ENCODE measurements around the gene DIP2C. TPM values are rescaled to one million over a fixed set of nuclear protein-coding genes. Genes with fewer than 3 reads are reported as not detected.

The DIP2C gene
- polyA plus RNA-seq, 3 donors, result 0.11 TPM; not detected in 2

DNA sequence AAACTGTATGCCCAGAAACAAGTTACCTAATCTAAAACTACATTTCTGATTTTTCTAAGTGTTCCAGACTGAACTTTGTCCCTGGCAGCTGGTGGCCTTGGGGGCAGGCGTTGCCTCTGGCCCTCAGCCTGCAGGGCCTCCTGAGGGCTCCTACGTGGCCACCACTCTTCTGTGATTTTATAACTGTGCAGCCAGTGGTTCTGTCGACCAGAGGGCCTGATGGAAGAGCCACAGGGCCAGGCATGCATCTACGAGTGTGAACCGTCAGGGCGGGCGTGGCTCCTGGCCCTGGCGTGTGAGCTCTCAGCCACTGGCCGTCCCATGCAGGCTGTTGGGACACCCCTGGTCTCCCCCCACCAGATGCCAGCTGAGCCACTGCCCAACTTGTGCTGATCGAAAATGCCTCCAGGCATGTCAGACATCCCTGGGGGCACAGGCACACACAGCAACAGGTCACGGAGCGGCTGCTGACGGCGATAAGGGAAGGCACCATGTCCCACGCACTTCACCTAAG is 380.8 kb downstream of the DIP2C start:
- H3K79me2 ChIP-seq (ENCODE audit: insufficient read depth, low read length), result no peaks in the 10 kb centered on the region
- H3K9ac ChIP-seq (ENCODE audit: insufficient read depth, low read length, poor library complexity, severe bottlenecking), result no peak overlapping the region
- no peaks in the 10 kb centered on the region for H3K36me3 Mint-ChIP-seq
- DNase-seq, result no peak
- TF ChIP-seq CTCF (IDR thresholded peaks at IDR 0.05), result no peak
- no peaks in the 10 kb centered on the region for H3K36me3 ChIP-seq (replicated peaks in 1 of 2; ENCODE audit: control insufficient read depth in 1 of 2, insufficient read depth in 2 of 2, low read length in 2 of 2)
- no peaks in the 10 kb centered on the region for H3K9me3 ChIP-seq (replicated peaks in 1 of 2; ENCODE audit: control insufficient read depth in 1 of 2, insufficient read depth in 1 of 2, low read length in 2 of 2)
- H3K27ac Mint-ChIP-seq, result no peak overlapping the region
- no peak overlapping the region for H2AFZ ChIP-seq (ENCODE audit: insufficient read depth, low read depth, low read length, poor library complexity, severe bottlenecking)
- WGBS (ENCODE audit: insufficient coverage), result 91% methylated on average over 13 of the region's 15 CpGs
- no peak overlapping the region for H3K27ac ChIP-seq (ENCODE audit: low read depth in 1 of 2, low read length in 2 of 2)
- peaks cover 2 to 4% (median 3%) of the 10 kb centered on the region in 3 donors for H3K27me3 Mint-ChIP-seq (ENCODE audit: low read depth in 3 of 3)
- no peak overlapping the region for H3K4me3 ChIP-seq (replicated peaks in 1 of 3; ENCODE audit: low read depth in 2 of 3, low read length in 3 of 3)
- no peak overlapping the region for H3K4me2 ChIP-seq (replicated peaks; ENCODE audit: extremely low read depth, low read length, poor library complexity, severe bottlenecking)
- no peaks in the 10 kb centered on the region for H4K20me1 ChIP-seq (ENCODE audit: insufficient read depth, low read length)
- peaks cover 17% of the 10 kb centered on the region for H3K4me1 Mint-ChIP-seq
- intact Hi-C loops (cut with micrococcal nuclease), result no loop called here
- peaks cover 0 to 7% of the 10 kb centered on the region in 2 donors for H3K4me1 ChIP-seq (ENCODE audit: control insufficient read depth in 1 of 2, insufficient read depth in 2 of 2, low read length in 2 of 2)
- H3K27me3 ChIP-seq (ENCODE audit: control insufficient read depth in 2 of 2, insufficient read depth in 2 of 2, low read length in 2 of 2), result no peaks in the 10 kb centered on the region
- no peaks in the 10 kb centered on the region for H3K9me3 Mint-ChIP-seq
- no peak overlapping the region for H3K4me3 Mint-ChIP-seq

DNA sequence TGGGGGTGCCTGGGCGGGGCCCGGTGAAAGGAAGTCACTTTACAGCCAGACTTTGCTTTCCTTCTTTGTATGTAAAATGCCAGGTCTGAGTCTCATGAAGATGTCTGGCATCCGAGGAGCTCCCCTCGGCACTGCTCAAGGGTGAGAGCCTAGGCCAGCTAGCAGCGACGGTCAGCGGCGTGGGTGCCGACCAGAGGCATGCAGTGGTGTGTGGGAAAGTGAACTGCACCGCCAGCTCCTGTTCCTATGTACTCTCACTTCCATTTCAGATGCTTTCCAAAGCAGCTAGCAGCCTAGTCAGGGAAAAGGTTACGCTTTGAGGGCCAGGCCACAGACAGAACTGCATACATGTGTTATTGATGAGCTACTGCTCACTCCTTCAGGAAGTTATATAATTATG is 381.4 kb downstream of the DIP2C start:
- Histone ChIP-seq H3K4me1 (ENCODE audit: control insufficient read depth in 1 of 2, insufficient read depth in 2 of 2, low read length in 2 of 2) (peaks cover 0 to 7% of the 10 kb centered on the region in 2 donors), H3K79me2 (ENCODE audit: insufficient read depth, low read length) (no peaks in the 10 kb centered on the region), H3K9me3 (replicated peaks in 1 of 2; ENCODE audit: control insufficient read depth in 1 of 2, insufficient read depth in 1 of 2, low read length in 2 of 2) (no peaks in the 10 kb centered on the region), H3K4me3 (replicated peaks in 1 of 3; ENCODE audit: low read depth in 2 of 3, low read length in 3 of 3) (no peak overlapping the region), H3K4me2 (replicated peaks; ENCODE audit: extremely low read depth, low read length, poor library complexity, severe bottlenecking) (no peak overlapping the region), H3K27me3 (ENCODE audit: control insufficient read depth in 2 of 2, insufficient read depth in 2 of 2, low read length in 2 of 2) (no peaks in the 10 kb centered on the region), H3K36me3 (replicated peaks in 1 of 2; ENCODE audit: control insufficient read depth in 1 of 2, insufficient read depth in 2 of 2, low read length in 2 of 2) (no peaks in the 10 kb centered on the region), H3K9ac (ENCODE audit: insufficient read depth, low read length, poor library complexity, severe bottlenecking) (no peak overlapping the region), H4K20me1 (ENCODE audit: insufficient read depth, low read length) (no peaks in the 10 kb centered on the region), H3K27ac (ENCODE audit: low read depth in 1 of 2, low read length in 2 of 2) (no peak overlapping the region), H2AFZ (ENCODE audit: insufficient read depth, low read depth, low read length, poor library complexity, severe bottlenecking) (no peak overlapping the region)
- Mint-ChIP-seq H3K4me3 (no peak overlapping the region), H3K27me3 (ENCODE audit: low read depth in 3 of 3) (peaks cover 2 to 4% (median 3%) of the 10 kb centered on the region in 3 donors), H3K36me3 (no peaks in the 10 kb centered on the region), H3K27ac (no peak overlapping the region), H3K4me1 (peaks cover 17% of the 10 kb centered on the region), H3K9me3 (no peaks in the 10 kb centered on the region)
- WGBS (ENCODE audit: insufficient coverage), result no CpG with 5 or more reads among the region's 11 CpGs
- intact Hi-C loops (cut with micrococcal nuclease), result no loop called here
- no peak for DNase-seq
- TF ChIP-seq CTCF (IDR thresholded peaks at IDR 0.05), result no peak

Measured in CD14-positive monocyte (primary cell).